GM23338 (cell line): ENCODE results near the gene FANCF. TPM values are rescaled to one million over a fixed set of nuclear protein-coding genes. Genes with fewer than 3 reads are reported as not detected.

Source experiments
- ATAC-seq: fragments of 200-7000 bp; cut with Tn5 transposase; 3 replicates; pipeline ENCODE4 v1.9.1; 2020
- DNase-seq: peaks from one replicate; pipeline ENCODE4 v3.0.0-alpha.2; 2015; ENCODE audit warnings: low spot score
- H2AFZ ChIP-seq: fragments of 200-600 bp; sonication (generic); 2 replicates; pipeline ENCODE4 v1.8.0; 2016; ENCODE audit warnings: antibody characterized with exemption, mild to moderate bottlenecking, moderate library complexity
- H3F3A ChIP-seq: fragments of 200-600 bp; sonication (generic); replicated peaks from 2 replicates; pipeline ENCODE4 v1.8.0; 2017; ENCODE audit warnings: antibody characterized with exemption, mixed run types, low read depth
- H3K27ac ChIP-seq: fragments of 200-600 bp; sonication (generic); 2 replicates; pipeline ENCODE4 v1.6.1; 2016; ENCODE audit warnings: low read depth
- H3K27me3 ChIP-seq: fragments of 200-600 bp; sonication (generic); 2 replicates; pipeline ENCODE4 v1.8.0; 2016; ENCODE audit warnings: mild to moderate bottlenecking, mixed run types, moderate library complexity; ENCODE audit not compliant: insufficient read depth
- H3K36me3 ChIP-seq: fragments of 200-600 bp; sonication (generic); 2 replicates; pipeline ENCODE4 v1.8.0; 2016; ENCODE audit warnings: mild to moderate bottlenecking; ENCODE audit not compliant: insufficient read depth
- H3K4me1 ChIP-seq: fragments of 200-600 bp; sonication (generic); 2 replicates; pipeline ENCODE4 v1.8.0; 2016; ENCODE audit warnings: mild to moderate bottlenecking, moderate library complexity; ENCODE audit not compliant: insufficient read depth
- H3K4me2 ChIP-seq: fragments of 200-600 bp; sonication (generic); 2 replicates; pipeline ENCODE4 v1.7.1; 2017; ENCODE audit warnings: mixed run types
- H3K4me3 ChIP-seq: fragments of 200-600 bp; sonication (generic); 2 replicates; pipeline ENCODE4 v1.6.1; 2016; ENCODE audit warnings: mixed run types
- H3K79me2 ChIP-seq: fragments of 200-600 bp; sonication (generic); replicated peaks from 2 replicates; pipeline ENCODE4 v1.8.0; 2017; ENCODE audit warnings: mild to moderate bottlenecking; ENCODE audit not compliant: insufficient read depth
- H3K9me2 ChIP-seq: fragments of 200-600 bp; sonication (generic); 2 replicates; pipeline ENCODE4 v1.8.0; 2017; ENCODE audit not compliant: insufficient read depth
- H4K20me1 ChIP-seq: fragments of 200-600 bp; sonication (generic); replicated peaks from 2 replicates; pipeline ENCODE4 v1.8.0; 2017; ENCODE audit warnings: mild to moderate bottlenecking; ENCODE audit not compliant: insufficient read depth
- H3K27ac Mint-ChIP-seq: 2 replicates; pipeline ENCODE4 v1.8.0; 2020; ENCODE audit warnings: inconsistent platforms, mild to moderate bottlenecking, moderate library complexity, mixed read lengths
- H3K27me3 Mint-ChIP-seq: 3 replicates; pipeline ENCODE4 v1.8.0; 2022; ENCODE audit warnings: low read depth, mild to moderate bottlenecking, moderate library complexity, mixed read lengths, inconsistent platforms; ENCODE audit not compliant: insufficient read depth, poor library complexity
- H3K36me3 Mint-ChIP-seq: 3 replicates; pipeline ENCODE4 v1.8.0; 2021; ENCODE audit warnings: low read depth, mild to moderate bottlenecking, inconsistent platforms, moderate library complexity, mixed read lengths
- H3K4me1 Mint-ChIP-seq: 3 replicates; pipeline ENCODE4 v1.8.0; 2020; ENCODE audit warnings: mild to moderate bottlenecking, inconsistent platforms, mixed read lengths
- H3K4me3 Mint-ChIP-seq: 3 replicates; pipeline ENCODE4 v1.8.0; 2021; ENCODE audit warnings: moderate library complexity, mild to moderate bottlenecking, inconsistent platforms, mixed read lengths
- H3K9me3 Mint-ChIP-seq: 3 replicates; pipeline ENCODE4 v1.8.0; 2020; ENCODE audit warnings: moderate library complexity, mild to moderate bottlenecking, inconsistent platforms, mixed read lengths
- CREB1 ChIP-seq: fragments of 250-450 bp; sonication (Bioruptor Pico); IDR thresholded peaks from 2 replicates; pipeline ENCODE4 v1.5.0; 2020; ENCODE audit warnings: low read depth, mild to moderate bottlenecking, moderate library complexity
- ETS1 ChIP-seq: IDR thresholded peaks from 2 replicates; pipeline ENCODE4 v1.6.1; 2016; ENCODE audit warnings: antibody characterized with exemption
- EZH2 ChIP-seq: fragments of 200-600 bp; sonication (generic); IDR thresholded peaks from one replicate; pipeline ENCODE4 v1.8.0; 2017; ENCODE audit warnings: antibody characterized with exemption, mild to moderate bottlenecking, low read depth; ENCODE audit not compliant: unreplicated experiment
- EZH2phosphoT487 ChIP-seq: fragments of 200-600 bp; sonication (generic); IDR thresholded peaks from one replicate; pipeline ENCODE4 v1.8.1; 2018; ENCODE audit warnings: antibody characterized with exemption; ENCODE audit not compliant: unreplicated experiment
- JUNB ChIP-seq: IDR thresholded peaks from one replicate; pipeline ENCODE4 v1.6.1; 2016; ENCODE audit warnings: antibody characterized with exemption; ENCODE audit not compliant: unreplicated experiment
- NANOG ChIP-seq: IDR thresholded peaks from 2 replicates; pipeline ENCODE4 v1.6.1; 2016; ENCODE audit warnings: antibody characterized with exemption, borderline replicate concordance
- POLR2AphosphoS5 ChIP-seq: IDR thresholded peaks from 2 replicates; pipeline ENCODE4 v1.6.1; 2016; ENCODE audit warnings: antibody characterized with exemption, low read depth
- REST ChIP-seq: IDR thresholded peaks from one replicate; pipeline ENCODE4 v1.6.1; 2018; ENCODE audit warnings: antibody characterized with exemption; ENCODE audit not compliant: unreplicated experiment
- STAT1 ChIP-seq: IDR thresholded peaks from one replicate; pipeline ENCODE4 v1.6.1; 2016; ENCODE audit warnings: antibody characterized with exemption; ENCODE audit not compliant: unreplicated experiment
- ZNF114 ChIP-seq: fragments of 250-450 bp; sonication (Bioruptor Pico); IDR thresholded peaks from 2 replicates; pipeline ENCODE4 v1.5.0; 2020; ENCODE audit warnings: mild to moderate bottlenecking, moderate library complexity
- ZNF331 ChIP-seq: fragments of 250-450 bp; sonication (Bioruptor Pico); IDR thresholded peaks from 2 replicates; pipeline ENCODE4 v1.5.0; 2020; ENCODE audit warnings: low read depth, mild to moderate bottlenecking, moderate library complexity
- ZNF462 ChIP-seq: fragments of 250-450 bp; sonication (Bioruptor Pico); IDR thresholded peaks from 2 replicates; pipeline ENCODE4 v1.5.0; 2020; ENCODE audit warnings: mild to moderate bottlenecking, moderate library complexity
- polyA plus RNA-seq: library from polyadenylated mRNA; unstranded; fragments of >200 nt; fragmentation: Nextera tagmentation; extraction: Ambion mirVana; gene quantifications from 2 replicates; pipeline ENCODE4 v1.2.1, GENCODE V29; 2016
- total RNA-seq: library from RNA; depleted of rRNA; stranded (reverse); fragments of >200 nt; shearing (Covaris generic); gene quantifications from 2 replicates; pipeline ENCODE4 v1.2.3, GENCODE V29; 2014
- TF ChIP-seq, protein P1 (sequence below), 2 experiments: fragments of 200-600 bp in 1 of 2; sonication (generic) in 1 of 2; conservative IDR thresholded peaks; 2 replicates each; pipeline versions ENCODE4 v1.5.1 to v1.6.1; 2016 to 2017; ENCODE audit warnings: antibody characterized with exemption in 2 of 2, low read depth in 2 of 2, mild to moderate bottlenecking in 2 of 2, moderate library complexity in 1 of 2

The FANCF gene
- total and polyA plus RNA-seq, 2 experiments from 2014 or later = 17.0 to 31.8 TPM

DNA sequence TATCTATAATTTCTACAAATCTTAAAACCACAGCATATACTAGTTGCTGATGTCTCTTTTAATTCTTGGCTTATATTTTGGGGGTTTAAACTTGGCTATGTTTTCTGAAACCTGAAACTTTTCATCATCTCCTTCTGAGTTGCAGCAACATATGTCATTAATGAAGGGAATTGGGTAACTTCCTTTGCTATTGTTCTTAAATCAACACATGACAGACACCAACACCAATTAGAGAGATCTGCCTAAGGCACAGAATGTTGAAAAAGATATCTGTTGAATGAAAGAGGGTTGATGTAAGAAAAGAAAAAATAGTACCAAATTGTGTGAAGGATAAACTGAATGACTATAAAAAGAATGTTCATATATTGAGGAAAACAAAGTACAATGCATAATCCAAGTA, 30.5 kb upstream of the FANCF start:
- H3K27ac Mint-ChIP-seq = no peak overlapping the region
- H3K9me2 ChIP-seq = no peaks in the 10 kb centered on the region
- no peaks in the 10 kb centered on the region for H3F3A ChIP-seq
- H3K27me3 ChIP-seq = no peaks in the 10 kb centered on the region
- H3K79me2 ChIP-seq = no peaks in the 10 kb centered on the region
- H3K36me3 ChIP-seq = no peaks in the 10 kb centered on the region
- peaks cover 32% of the 10 kb centered on the region for H3K4me1 Mint-ChIP-seq
- no peak overlapping the region for H3K27ac ChIP-seq
- no peaks in the 10 kb centered on the region for H3K27me3 Mint-ChIP-seq
- no peak overlapping the region for H2AFZ ChIP-seq
- no peaks in the 10 kb centered on the region; the same call in 2 of the 3 replicates for H3K36me3 Mint-ChIP-seq
- no peak for TF ChIP-seq NANOG
- TF ChIP-seq EZH2 = no peak
- no peak for TF ChIP-seq ETS1
- TF ChIP-seq ZNF114 = no peak
- TF ChIP-seq CREB1 (CRISPR knock-in tag) = no peak
- TF ChIP-seq STAT1 = no peak
- no peak for TF ChIP-seq ZNF331 (CRISPR knock-in tag)
- TF ChIP-seq POLR2AphosphoS5 = no peak
- TF ChIP-seq, protein P1, sequence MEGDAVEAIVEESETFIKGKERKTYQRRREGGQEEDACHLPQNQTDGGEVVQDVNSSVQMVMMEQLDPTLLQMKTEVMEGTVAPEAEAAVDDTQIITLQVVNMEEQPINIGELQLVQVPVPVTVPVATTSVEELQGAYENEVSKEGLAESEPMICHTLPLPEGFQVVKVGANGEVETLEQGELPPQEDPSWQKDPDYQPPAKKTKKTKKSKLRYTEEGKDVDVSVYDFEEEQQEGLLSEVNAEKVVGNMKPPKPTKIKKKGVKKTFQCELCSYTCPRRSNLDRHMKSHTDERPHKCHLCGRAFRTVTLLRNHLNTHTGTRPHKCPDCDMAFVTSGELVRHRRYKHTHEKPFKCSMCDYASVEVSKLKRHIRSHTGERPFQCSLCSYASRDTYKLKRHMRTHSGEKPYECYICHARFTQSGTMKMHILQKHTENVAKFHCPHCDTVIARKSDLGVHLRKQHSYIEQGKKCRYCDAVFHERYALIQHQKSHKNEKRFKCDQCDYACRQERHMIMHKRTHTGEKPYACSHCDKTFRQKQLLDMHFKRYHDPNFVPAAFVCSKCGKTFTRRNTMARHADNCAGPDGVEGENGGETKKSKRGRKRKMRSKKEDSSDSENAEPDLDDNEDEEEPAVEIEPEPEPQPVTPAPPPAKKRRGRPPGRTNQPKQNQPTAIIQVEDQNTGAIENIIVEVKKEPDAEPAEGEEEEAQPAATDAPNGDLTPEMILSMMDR (conservative IDR thresholded peaks at IDR 0.05; ENCODE audit: low read depth in 2 of 2) = no peak
- no peak for TF ChIP-seq REST
- no peak for TF ChIP-seq ZNF462 (CRISPR knock-in tag)
- no peak for TF ChIP-seq JUNB
- no peak for TF ChIP-seq EZH2phosphoT487
- ATAC-seq = no peak
- no peaks in the 10 kb centered on the region; the same call in 2 of the 3 replicates for H3K9me3 Mint-ChIP-seq
- H3K4me3 Mint-ChIP-seq = no peak overlapping the region
- H4K20me1 ChIP-seq = no peaks in the 10 kb centered on the region
- H3K4me2 ChIP-seq = no peak overlapping the region
- no peak for DNase-seq
- H3K4me1 ChIP-seq = peaks cover 21% of the 10 kb centered on the region
- H3K4me3 ChIP-seq = no peak overlapping the region
